Bronchial epithelial cell (primary cell): ENCODE measurements around the gene ADAM15. TPM values are rescaled to one million over a fixed set of nuclear protein-coding genes. Genes with fewer than 3 reads are reported as not detected.

Experiments used
- DNase-seq: peaks from one replicate; pipeline ENCODE4 v3.0.0-alpha.2; 2010; ENCODE audit warnings: low read depth
- FAIRE-seq: peaks from 2 replicates; lab custom pipeline; 2011; peaks lifted over from hg19 to GRCh38; lab: Jason Lieb, UNC
- H3K27me3 ChIP-seq: 2 replicates; pipeline ENCODE4 v1.5.1; 2011; ENCODE audit warnings: low read length; ENCODE audit not compliant: control insufficient read depth, insufficient read depth
- H3K36me3 ChIP-seq: 2 replicates; pipeline ENCODE4 v1.5.1; 2011; ENCODE audit warnings: low read length; ENCODE audit not compliant: control insufficient read depth, insufficient read depth
- H3K4me3 ChIP-seq: 2 replicates; pipeline ENCODE4 v1.5.1; 2011; ENCODE audit warnings: mild to moderate bottlenecking, low read depth, low read length, control low read depth
- total RNA-seq: library from RNA; depleted of rRNA; stranded (reverse); fragments of >200 nt; gene quantifications from 2 replicates; pipeline ENCODE4 v1.2.1, GENCODE V29; 2014
- TF ChIP-seq, protein P1 (sequence below): IDR thresholded peaks from 2 replicates; pipeline ENCODE4 v1.5.1; 2011; ENCODE audit warnings: mild to moderate bottlenecking, moderate library complexity, low read length, control low read depth, inconsistent platforms; ENCODE audit not compliant: insufficient read depth, severe bottlenecking

Gene ADAM15
- total RNA-seq, 1 donor from 2014 or later: 181 TPM

- DNase-seq (no peak), FAIRE-seq (no peak)
- peaks cover 4% of the 10 kb centered on the region for H3K27me3 ChIP-seq
- TF ChIP-seq, protein P1, sequence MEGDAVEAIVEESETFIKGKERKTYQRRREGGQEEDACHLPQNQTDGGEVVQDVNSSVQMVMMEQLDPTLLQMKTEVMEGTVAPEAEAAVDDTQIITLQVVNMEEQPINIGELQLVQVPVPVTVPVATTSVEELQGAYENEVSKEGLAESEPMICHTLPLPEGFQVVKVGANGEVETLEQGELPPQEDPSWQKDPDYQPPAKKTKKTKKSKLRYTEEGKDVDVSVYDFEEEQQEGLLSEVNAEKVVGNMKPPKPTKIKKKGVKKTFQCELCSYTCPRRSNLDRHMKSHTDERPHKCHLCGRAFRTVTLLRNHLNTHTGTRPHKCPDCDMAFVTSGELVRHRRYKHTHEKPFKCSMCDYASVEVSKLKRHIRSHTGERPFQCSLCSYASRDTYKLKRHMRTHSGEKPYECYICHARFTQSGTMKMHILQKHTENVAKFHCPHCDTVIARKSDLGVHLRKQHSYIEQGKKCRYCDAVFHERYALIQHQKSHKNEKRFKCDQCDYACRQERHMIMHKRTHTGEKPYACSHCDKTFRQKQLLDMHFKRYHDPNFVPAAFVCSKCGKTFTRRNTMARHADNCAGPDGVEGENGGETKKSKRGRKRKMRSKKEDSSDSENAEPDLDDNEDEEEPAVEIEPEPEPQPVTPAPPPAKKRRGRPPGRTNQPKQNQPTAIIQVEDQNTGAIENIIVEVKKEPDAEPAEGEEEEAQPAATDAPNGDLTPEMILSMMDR: peak; percentile 97
- peak overlapping the region; percentile 67 for H3K4me3 ChIP-seq
- peaks cover 3% of the 10 kb centered on the region for H3K36me3 ChIP-seq
Observed at GRCh38 chr1:155086128-155086741, 35.1 kb downstream of the ADAM15 start.

GRCh38 chr1:155086856-155087535 is 35.9 kb downstream of the ADAM15 start:
- peaks cover under 1% of the 10 kb centered on the region for H3K27me3 ChIP-seq
- H3K36me3 ChIP-seq: peaks cover 3% of the 10 kb centered on the region
- no peak for DNase-seq
- no peak for FAIRE-seq
- no peak overlapping the region for H3K4me3 ChIP-seq
- TF ChIP-seq, protein P1: peak; percentile 3

DNA sequence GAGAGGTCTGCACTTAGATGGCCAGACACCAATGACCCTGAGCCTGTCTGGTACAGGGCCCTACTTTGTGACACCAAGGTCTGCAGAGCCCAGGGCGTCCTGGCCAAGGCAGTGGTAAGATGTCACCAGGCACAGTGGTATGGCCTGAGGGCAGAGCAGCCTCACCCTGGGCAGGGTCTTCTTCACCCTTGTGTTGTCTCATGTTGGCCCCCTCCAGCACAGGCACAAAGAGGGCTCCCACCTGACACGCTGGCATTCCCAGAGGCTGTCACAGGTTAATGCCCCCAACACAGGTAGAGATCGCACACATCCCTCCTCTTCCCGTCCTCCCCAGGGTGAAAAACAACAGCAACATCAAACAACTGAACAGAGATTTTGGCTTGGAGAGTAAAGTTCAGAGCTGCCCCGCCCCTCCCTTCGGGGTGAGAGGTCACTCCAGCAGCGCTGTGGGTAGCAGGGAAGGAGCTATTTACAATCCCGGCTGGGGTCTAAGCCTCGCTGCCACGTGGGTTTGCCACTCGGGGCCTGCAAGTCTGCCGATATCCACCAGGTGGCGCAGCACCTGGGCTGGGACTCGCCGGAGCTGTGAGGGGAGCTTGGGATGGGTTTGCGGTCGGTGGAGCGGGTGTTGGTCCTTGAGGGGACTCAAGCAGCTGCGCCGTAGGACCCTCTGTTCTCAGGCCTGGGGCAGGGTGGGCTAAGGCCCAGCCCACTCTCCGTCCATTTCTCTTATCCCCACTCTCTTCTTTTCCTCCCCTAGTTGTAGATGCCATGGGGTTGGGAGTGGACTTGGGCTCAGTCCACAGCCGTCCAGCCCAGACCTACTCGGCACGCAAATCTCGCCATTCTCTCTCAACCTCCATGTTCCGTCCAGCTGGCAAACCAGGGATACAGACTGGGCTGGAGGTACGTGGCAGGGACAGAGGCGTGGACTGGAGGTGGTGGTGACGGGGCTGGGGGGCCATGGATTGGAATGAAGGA is 40.2 kb downstream of the ADAM15 start:
- H3K36me3 ChIP-seq: peaks cover 3% of the 10 kb centered on the region
- TF ChIP-seq, protein P1: peak; percentile 98
- DNase-seq: peak; percentile 40
- H3K4me3 ChIP-seq: no peak overlapping the region
- H3K27me3 ChIP-seq: peaks cover 2% of the 10 kb centered on the region
- FAIRE-seq: no peak

DNA sequence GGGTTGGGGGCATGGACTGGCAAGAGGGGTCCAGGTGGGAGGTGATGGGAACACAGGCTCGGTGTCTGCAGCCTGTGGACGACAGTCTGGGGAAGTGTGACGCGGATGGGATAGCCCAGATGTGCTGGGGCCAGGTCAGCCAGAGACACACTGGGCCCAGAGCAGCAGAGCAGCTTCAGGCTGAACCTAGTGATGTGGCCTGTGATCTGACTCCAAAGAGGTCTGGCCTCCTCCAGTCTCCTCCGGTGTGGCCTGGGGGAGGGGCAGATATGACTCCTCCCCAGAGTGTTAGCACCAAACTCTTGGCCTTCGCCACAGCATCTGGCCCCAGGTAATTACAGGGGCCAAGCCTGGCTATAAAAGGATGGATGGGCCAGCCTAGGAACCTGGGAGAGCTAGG is 41.0 kb downstream of the ADAM15 start:
- Histone ChIP-seq H3K4me3 (no peak overlapping the region), H3K36me3 (peaks cover 1% of the 10 kb centered on the region), H3K27me3 (peaks cover 2% of the 10 kb centered on the region)
- FAIRE-seq: no peak
- TF ChIP-seq, protein P1: no peak
- DNase-seq: no peak

DNA sequence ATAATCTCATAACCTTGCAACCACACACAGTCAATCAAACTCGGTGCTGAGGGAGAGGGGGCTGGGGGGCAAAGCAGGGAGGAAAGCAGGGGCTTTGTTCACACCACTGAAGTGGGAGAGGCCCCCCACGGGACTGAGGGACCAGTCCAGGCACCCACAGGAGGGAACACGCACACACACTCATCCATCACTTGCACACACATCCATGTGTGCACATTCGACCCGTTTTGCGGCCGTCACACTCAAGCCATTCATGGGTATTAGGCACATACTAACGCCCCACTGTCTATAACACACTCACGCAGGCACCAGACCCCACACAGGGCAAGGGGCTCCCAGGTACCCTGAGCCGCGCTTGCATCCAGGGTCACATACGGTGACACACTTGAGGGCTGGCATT is 41.5 kb downstream of the ADAM15 start:
- Histone ChIP-seq H3K4me3 (no peak overlapping the region), H3K36me3 (no peaks in the 10 kb centered on the region), H3K27me3 (peaks cover 2% of the 10 kb centered on the region)
- TF ChIP-seq, protein P1: no peak
- FAIRE-seq (no peak), DNase-seq (no peak)
